Measurements from ENCODE around the gene TUBB6. TPM values are rescaled to one million over a fixed set of nuclear protein-coding genes. Genes with fewer than 3 reads are reported as not detected.

Gene TUBB6
- total RNA-seq, 5 donors from 2014 or later (not counting 1 experiment from before 2014, with no cell fraction given): 0.40 to 4.9 (median 0.96) TPM

DNA sequence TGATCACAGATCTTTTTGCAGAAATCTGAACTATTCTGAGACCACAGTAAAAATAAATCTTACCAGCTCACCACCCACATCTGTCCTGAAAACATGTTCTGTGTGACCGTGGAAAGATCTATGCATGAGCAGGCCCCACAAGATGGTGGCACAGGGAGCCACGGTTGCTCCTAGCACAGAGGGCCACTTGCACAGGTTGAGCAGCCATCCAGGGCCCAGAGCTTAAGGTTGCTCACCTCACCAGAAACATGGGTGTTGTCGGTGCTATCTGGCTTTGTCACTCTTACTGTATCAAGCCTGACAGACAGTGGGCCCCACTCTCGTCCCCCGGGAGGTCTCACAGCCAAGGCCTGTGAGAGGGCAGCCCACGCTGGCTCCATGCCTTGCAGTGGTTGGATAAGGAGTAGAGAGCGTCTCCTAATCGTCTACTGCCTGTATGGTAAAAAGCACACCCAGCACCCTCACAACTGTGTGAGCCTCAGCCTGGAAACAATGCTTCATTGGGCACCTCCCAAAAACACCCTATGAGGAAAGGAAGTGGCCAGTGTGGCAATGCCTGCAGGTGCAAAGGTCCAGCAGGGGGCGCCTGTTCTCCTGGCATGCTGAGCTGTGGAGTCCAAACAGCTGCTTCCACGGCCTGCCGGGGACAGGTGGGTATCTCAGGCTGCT lies 19.6 kb downstream of the TUBB6 start:
- H3K9me3 ChIP-seq: no peaks in the 10 kb centered on the region
- Mint-ChIP-seq H3K36me3 (peaks cover 51% of the 10 kb centered on the region), H3K27me3 (no peaks in the 10 kb centered on the region), H3K4me1 (peaks cover 0 to 6% (median 5%) of the 10 kb centered on the region in 3 donors), H3K9me3 (no peaks in the 10 kb centered on the region), H3K27ac (no peak overlapping the region), H3K4me3 (no peak overlapping the region)
- ATAC-seq (replicated peaks in 1 of 4) (peak; percentile 64 to 70 (median 70)), DNase-seq (peak; percentile 14 to 74 (median 57))
- H3K4me1 ChIP-seq (ENCODE audit: control insufficient read depth in 1 of 2, extremely low read depth in 1 of 2, insufficient read depth in 2 of 2, low read length in 2 of 2): peaks cover 0 to 5% of the 10 kb centered on the region in 2 experiments
- H3K27ac ChIP-seq (ENCODE audit: low read length): no peak overlapping the region
- peaks cover 15 to 44% of the 10 kb centered on the region in 2 donors for H3K36me3 ChIP-seq (ENCODE audit: control insufficient read depth in 2 of 2, extremely low read depth in 1 of 2, insufficient read depth in 1 of 2, low read length in 1 of 2)
- H3K27me3 ChIP-seq (replicated peaks in 1 of 2; ENCODE audit: control insufficient read depth in 2 of 2, extremely low read depth in 1 of 2, insufficient read depth in 2 of 2, low read length in 1 of 2): no peaks in the 10 kb centered on the region
- WGBS (ENCODE audit: insufficient coverage): 46% methylated on average over 4 of the region's 11 CpGs
- CTCF ChIA-PET: interaction anchor here (0.6 to 1.5 kb wide), 6 partner anchors 9 to 607 kb away, joined by 3 to 7 read pairs (median 4); no protein-coding TSS in a partner anchor
- no peak overlapping the region for H3K4me3 ChIP-seq (ENCODE audit: control insufficient read depth in 1 of 2, extremely low read depth in 1 of 2, low read length in 1 of 2)
- POLR2A ChIA-PET: no interaction called here

DNA sequence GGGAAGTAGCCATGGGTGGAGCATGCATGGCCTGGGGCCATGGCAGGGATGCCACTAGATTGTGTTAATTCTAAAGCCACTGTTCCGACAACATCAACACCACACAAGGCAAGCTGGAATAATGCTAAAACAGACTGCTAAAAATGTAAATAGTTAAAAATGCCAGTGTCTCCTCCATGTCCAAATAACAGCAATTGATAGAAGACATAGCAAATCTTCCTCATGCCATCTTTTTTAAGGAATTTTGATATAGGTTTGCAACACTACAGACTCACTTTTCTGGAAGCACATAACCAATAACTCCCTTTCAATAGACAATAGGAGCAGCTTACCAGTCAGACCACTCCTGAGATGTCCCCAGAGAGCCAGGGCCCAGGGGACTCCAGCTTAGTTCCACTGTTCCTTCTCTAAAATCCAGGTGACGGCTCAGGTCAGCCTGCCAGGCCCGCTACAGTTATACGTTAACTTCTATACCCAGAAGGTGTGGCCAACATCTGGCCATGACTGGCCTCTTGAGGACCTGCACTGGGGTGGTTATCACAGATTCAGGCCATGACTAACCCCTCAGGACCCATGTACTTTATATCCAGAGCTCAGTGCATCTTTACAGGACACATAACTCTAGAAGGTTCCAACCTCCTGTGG lies 20.3 kb downstream of the TUBB6 start:
- no peaks in the 10 kb centered on the region for H3K9me3 ChIP-seq
- 100% methylated on average over 3 of the region's 4 CpGs for WGBS (ENCODE audit: insufficient coverage)
- H3K27ac ChIP-seq (ENCODE audit: low read length): no peak overlapping the region
- ChIA-PET POLR2A (interaction anchor here in 1 of 2 donors (0.5 kb wide), 1 partner anchor 11 kb away, joined by 5 read pairs; no protein-coding TSS in a partner anchor), CTCF (interaction anchor here (0.6 to 1.5 kb wide), 7 partner anchors 8 to 606 kb away, joined by 3 to 7 read pairs (median 4); no protein-coding TSS in a partner anchor)
- peaks cover 49% of the 10 kb centered on the region for H3K36me3 Mint-ChIP-seq
- peaks cover 0 to 6% (median 5%) of the 10 kb centered on the region in 3 donors for H3K4me1 Mint-ChIP-seq
- DNase-seq (no peak), ATAC-seq (replicated peaks in 1 of 4) (no peak)
- peaks cover 15 to 44% of the 10 kb centered on the region in 2 donors for H3K36me3 ChIP-seq (ENCODE audit: control insufficient read depth in 2 of 2, extremely low read depth in 1 of 2, insufficient read depth in 1 of 2, low read length in 1 of 2)
- no peaks in the 10 kb centered on the region for H3K27me3 Mint-ChIP-seq
- no peaks in the 10 kb centered on the region for H3K9me3 Mint-ChIP-seq
- peaks cover 0 to 5% of the 10 kb centered on the region in 2 experiments for H3K4me1 ChIP-seq (ENCODE audit: control insufficient read depth in 1 of 2, extremely low read depth in 1 of 2, insufficient read depth in 2 of 2, low read length in 2 of 2)
- no peak overlapping the region for H3K4me3 ChIP-seq (ENCODE audit: control insufficient read depth in 1 of 2, extremely low read depth in 1 of 2, low read length in 1 of 2)
- no peak overlapping the region for H3K27ac Mint-ChIP-seq
- H3K4me3 Mint-ChIP-seq: no peak overlapping the region
- no peaks in the 10 kb centered on the region for H3K27me3 ChIP-seq (replicated peaks in 1 of 2; ENCODE audit: control insufficient read depth in 2 of 2, extremely low read depth in 1 of 2, insufficient read depth in 2 of 2, low read length in 1 of 2)

DNA sequence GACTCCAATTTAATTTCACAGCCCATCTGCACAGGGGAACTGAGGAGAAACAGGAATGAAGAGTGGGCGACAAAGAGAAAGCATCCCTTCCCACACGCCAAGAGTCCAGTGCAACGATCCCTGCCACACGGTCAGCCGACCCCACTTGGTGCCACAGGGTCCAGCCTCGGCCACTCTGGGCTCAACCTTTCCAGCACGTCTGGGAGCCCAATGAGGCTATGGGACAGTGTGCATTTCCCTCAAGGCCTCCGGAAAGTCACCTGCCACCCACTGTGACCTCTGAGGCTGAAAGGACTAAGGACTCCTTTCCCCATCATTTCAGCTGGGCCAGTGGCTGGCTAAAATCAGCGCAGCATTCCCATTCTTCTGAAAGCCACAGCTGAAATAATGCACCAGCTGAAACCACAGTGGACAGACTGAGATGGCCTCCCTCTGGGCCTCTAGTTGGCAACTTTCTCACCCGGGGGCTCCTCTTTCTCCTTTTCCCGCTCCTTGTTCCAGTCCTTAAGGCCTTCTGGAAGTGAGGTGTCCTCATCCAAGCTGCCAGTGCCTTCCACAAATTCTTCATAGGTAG lies 21.2 kb downstream of the TUBB6 start:
- ChIA-PET CTCF (interaction anchor here (0.9 to 1.3 kb wide), 2 partner anchors 27 to 330 kb away, joined by 4 read pairs; no protein-coding TSS in a partner anchor), POLR2A (interaction anchor here (0.5 kb wide), 2 partner anchors 10 to 339 kb away, joined by 5 to 7 read pairs; no protein-coding TSS in a partner anchor)
- peaks cover 0 to 6% (median 5%) of the 10 kb centered on the region in 3 donors for H3K4me1 Mint-ChIP-seq
- DNase-seq (no peak), ATAC-seq (replicated peaks in 1 of 4) (no peak)
- Histone ChIP-seq H3K4me3 (ENCODE audit: control insufficient read depth in 1 of 2, extremely low read depth in 1 of 2, low read length in 1 of 2) (no peak overlapping the region), H3K27me3 (replicated peaks in 1 of 2; ENCODE audit: control insufficient read depth in 2 of 2, extremely low read depth in 1 of 2, insufficient read depth in 2 of 2, low read length in 1 of 2) (no peaks in the 10 kb centered on the region), H3K27ac (ENCODE audit: low read length) (no peak overlapping the region), H3K9me3 (no peaks in the 10 kb centered on the region), H3K36me3 (ENCODE audit: control insufficient read depth in 2 of 2, extremely low read depth in 1 of 2, insufficient read depth in 1 of 2, low read length in 1 of 2) (peaks cover 15 to 48% of the 10 kb centered on the region in 2 donors), H3K4me1 (ENCODE audit: control insufficient read depth in 1 of 2, extremely low read depth in 1 of 2, insufficient read depth in 2 of 2, low read length in 2 of 2) (peaks cover 0 to 5% of the 10 kb centered on the region in 2 experiments)
- H3K27me3 Mint-ChIP-seq: no peaks in the 10 kb centered on the region
- no peak overlapping the region for H3K4me3 Mint-ChIP-seq
- H3K27ac Mint-ChIP-seq: no peak overlapping the region
- H3K9me3 Mint-ChIP-seq: no peaks in the 10 kb centered on the region
- peaks cover 54% of the 10 kb centered on the region for H3K36me3 Mint-ChIP-seq
- WGBS (ENCODE audit: insufficient coverage): 95% methylated on average over 9 of the region's 11 CpGs

DNA sequence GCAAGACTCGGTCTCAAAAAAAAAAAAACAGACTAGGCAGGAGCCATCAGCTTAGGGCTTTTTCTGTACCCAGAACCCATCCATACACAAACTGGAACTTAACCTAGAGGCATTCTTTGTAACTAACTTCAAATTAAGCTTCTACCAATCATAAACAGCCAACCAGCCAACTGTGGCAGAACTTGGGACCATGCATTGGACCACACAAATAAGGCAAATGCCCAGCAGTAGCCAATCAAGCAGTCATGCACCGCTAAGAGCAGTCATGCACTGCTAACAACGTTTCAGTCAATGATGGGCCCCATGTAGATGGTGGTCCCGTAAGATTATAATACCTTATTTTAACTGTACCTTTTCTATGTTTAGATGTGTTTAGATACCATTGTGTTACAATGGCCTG lies 22.7 kb downstream of the TUBB6 start:
- H3K27ac ChIP-seq (ENCODE audit: low read length): no peak overlapping the region
- H3K27me3 ChIP-seq (replicated peaks in 1 of 2; ENCODE audit: control insufficient read depth in 2 of 2, extremely low read depth in 1 of 2, insufficient read depth in 2 of 2, low read length in 1 of 2): no peaks in the 10 kb centered on the region
- H3K36me3 ChIP-seq (ENCODE audit: control insufficient read depth in 2 of 2, extremely low read depth in 1 of 2, insufficient read depth in 1 of 2, low read length in 1 of 2): peaks cover 7 to 48% of the 10 kb centered on the region in 2 donors
- DNase-seq (no peak), ATAC-seq (replicated peaks in 1 of 4) (no peak)
- Mint-ChIP-seq H3K27me3 (no peaks in the 10 kb centered on the region), H3K36me3 (peaks cover 57% of the 10 kb centered on the region), H3K4me3 (no peak overlapping the region), H3K4me1 (peaks cover 0 to 6% (median 5%) of the 10 kb centered on the region in 3 donors), H3K27ac (no peak overlapping the region), H3K9me3 (no peaks in the 10 kb centered on the region)
- ChIA-PET POLR2A (no interaction called here), CTCF (no interaction called here)
- no peaks in the 10 kb centered on the region for H3K9me3 ChIP-seq
- 94% methylated on average over 3 of the region's 4 CpGs for WGBS (ENCODE audit: insufficient coverage)
- H3K4me1 ChIP-seq (ENCODE audit: control insufficient read depth in 1 of 2, extremely low read depth in 1 of 2, insufficient read depth in 2 of 2, low read length in 2 of 2): peaks cover 0 to 5% of the 10 kb centered on the region in 2 experiments
- H3K4me3 ChIP-seq (ENCODE audit: control insufficient read depth in 1 of 2, extremely low read depth in 1 of 2, low read length in 1 of 2): no peak overlapping the region

DNA sequence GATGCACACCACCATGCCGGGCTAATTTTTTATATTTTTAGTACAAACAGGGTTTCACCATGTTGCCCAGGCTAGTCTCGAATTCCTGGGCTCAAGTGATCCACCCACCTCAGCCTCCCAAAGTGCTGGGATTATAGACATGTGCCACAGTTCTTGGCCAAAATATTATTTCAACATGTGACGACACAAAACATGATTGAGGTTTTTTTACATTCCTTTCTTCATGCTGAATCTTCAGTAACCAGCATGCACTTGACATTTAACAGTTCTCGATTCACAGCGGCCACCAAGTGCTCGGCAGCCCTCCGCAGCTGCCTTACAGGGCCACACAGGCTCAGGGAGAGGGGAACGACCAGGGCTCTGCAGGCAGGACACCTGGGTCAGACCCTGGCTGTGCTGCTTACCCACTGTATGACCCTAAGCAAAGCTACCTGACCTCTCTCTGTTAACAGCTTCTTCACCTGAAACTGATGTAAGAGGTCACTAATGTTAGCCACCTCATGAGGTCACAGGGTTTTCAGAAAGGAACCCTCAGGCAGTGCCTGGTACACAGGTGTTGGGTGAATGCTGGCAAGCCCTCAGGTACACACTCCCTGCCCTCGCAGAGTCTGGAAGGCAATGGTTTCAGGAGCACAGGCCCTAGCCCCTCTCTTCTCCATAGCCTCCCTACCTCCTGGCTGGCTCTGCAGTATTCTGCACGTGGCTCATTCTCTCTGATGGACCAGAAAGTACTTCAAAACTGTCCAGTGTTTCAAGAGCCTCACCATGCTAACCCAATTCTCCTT lies 25.7 kb downstream of the TUBB6 start:
- ATAC-seq (replicated peaks in 1 of 4): peak in 1 of 4 experiments; percentile 7
- no peaks in the 10 kb centered on the region for H3K27me3 ChIP-seq (replicated peaks in 1 of 2; ENCODE audit: control insufficient read depth in 2 of 2, extremely low read depth in 1 of 2, insufficient read depth in 2 of 2, low read length in 1 of 2)
- no peak for DNase-seq
- no peaks in the 10 kb centered on the region for H3K4me1 Mint-ChIP-seq
- WGBS (ENCODE audit: insufficient coverage): 95% methylated on average over 6 of the region's 10 CpGs
- H3K27me3 Mint-ChIP-seq: no peaks in the 10 kb centered on the region
- POLR2A ChIA-PET: no interaction called here
- H3K4me3 ChIP-seq (ENCODE audit: control insufficient read depth in 1 of 2, extremely low read depth in 1 of 2, low read length in 1 of 2): no peak overlapping the region
- peaks cover 2 to 45% of the 10 kb centered on the region in 2 donors for H3K36me3 ChIP-seq (ENCODE audit: control insufficient read depth in 2 of 2, extremely low read depth in 1 of 2, insufficient read depth in 1 of 2, low read length in 1 of 2)
- no peak overlapping the region for H3K4me3 Mint-ChIP-seq
- H3K9me3 Mint-ChIP-seq: no peaks in the 10 kb centered on the region
- H3K27ac Mint-ChIP-seq: no peak overlapping the region
- no peaks in the 10 kb centered on the region for H3K9me3 ChIP-seq
- H3K27ac ChIP-seq (ENCODE audit: low read length): no peak overlapping the region
- no peaks in the 10 kb centered on the region for H3K4me1 ChIP-seq (ENCODE audit: control insufficient read depth in 1 of 2, extremely low read depth in 1 of 2, insufficient read depth in 2 of 2, low read length in 2 of 2)
- peaks cover 49% of the 10 kb centered on the region for H3K36me3 Mint-ChIP-seq
- CTCF ChIA-PET: no interaction called here

DNA sequence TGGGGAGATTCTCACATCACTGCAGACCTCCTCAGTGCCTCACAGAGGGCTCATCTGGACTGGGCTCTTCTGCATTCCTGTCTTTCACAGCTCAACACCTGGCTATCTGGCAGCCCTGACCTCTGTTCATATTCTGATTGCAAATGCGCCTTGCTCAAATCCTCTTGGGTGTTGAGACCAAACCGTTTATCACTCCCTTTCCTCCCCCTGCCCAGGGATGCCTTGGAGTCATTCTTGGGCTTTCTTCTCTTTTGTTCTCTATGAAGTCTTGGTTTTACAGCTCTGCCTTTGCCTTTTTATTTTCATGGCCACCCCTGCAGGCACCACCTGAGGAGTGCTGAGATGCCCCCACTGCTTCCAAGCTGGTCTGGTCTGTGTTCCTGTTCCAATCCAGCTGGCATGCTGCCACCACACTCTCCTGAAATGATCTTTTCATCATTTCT lies 26.3 kb downstream of the TUBB6 start:
- Mint-ChIP-seq H3K27ac (no peak overlapping the region), H3K36me3 (peaks cover 45% of the 10 kb centered on the region), H3K27me3 (no peaks in the 10 kb centered on the region), H3K4me1 (no peaks in the 10 kb centered on the region), H3K4me3 (no peak overlapping the region), H3K9me3 (no peaks in the 10 kb centered on the region)
- Histone ChIP-seq H3K4me3 (ENCODE audit: control insufficient read depth in 1 of 2, extremely low read depth in 1 of 2, low read length in 1 of 2) (no peak overlapping the region), H3K4me1 (ENCODE audit: control insufficient read depth in 1 of 2, extremely low read depth in 1 of 2, insufficient read depth in 2 of 2, low read length in 2 of 2) (no peaks in the 10 kb centered on the region), H3K36me3 (ENCODE audit: control insufficient read depth in 2 of 2, extremely low read depth in 1 of 2, insufficient read depth in 1 of 2, low read length in 1 of 2) (peaks cover 2 to 42% of the 10 kb centered on the region in 2 donors), H3K27ac (ENCODE audit: low read length) (no peak overlapping the region), H3K9me3 (no peaks in the 10 kb centered on the region), H3K27me3 (replicated peaks in 1 of 2; ENCODE audit: control insufficient read depth in 2 of 2, extremely low read depth in 1 of 2, insufficient read depth in 2 of 2, low read length in 1 of 2) (no peaks in the 10 kb centered on the region)
- ATAC-seq (replicated peaks in 1 of 4) (no peak), DNase-seq (no peak)
- CTCF ChIA-PET: no interaction called here
- POLR2A ChIA-PET: no interaction called here
- 100% methylated on average over 2 of the region's 2 CpGs for WGBS (ENCODE audit: insufficient coverage)

Measured in T-cell (primary cell).